ENCODE measurements around the gene GRPEL1. TPM values are rescaled to one million over a fixed set of nuclear protein-coding genes. Genes with fewer than 3 reads are reported as not detected.

Gene GRPEL1
- total RNA-seq, 3 donors from 2014 or later (not counting 1 experiment from before 2014, with no cell fraction given): 20.1 to 37.8 (median 36.8) TPM

DNA sequence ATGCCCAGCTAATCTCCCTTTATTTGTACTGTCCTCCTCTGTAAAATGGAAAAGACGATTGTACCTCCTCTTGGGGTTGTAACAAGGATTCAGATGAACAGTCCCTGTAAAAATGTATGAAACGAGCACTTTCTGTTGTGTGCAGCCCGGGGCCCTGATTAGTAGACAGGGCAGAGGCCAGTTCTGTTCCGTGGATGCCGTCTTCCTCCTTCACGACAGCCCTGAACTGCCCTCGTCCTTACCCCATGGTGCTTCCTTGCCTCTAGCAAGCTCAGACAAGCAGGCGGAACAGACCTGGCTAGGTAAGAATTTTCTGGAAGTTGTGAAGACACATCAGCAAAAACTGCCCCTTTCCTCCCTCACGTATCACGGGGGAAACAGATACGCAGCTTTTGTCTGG lies 47.0 kb downstream of the GRPEL1 start:
- Mint-ChIP-seq H3K27me3 (ENCODE audit: low read depth in 2 of 2) (no peaks in the 10 kb centered on the region), H3K36me3 (no peaks in the 10 kb centered on the region), H3K9me3 (no peaks in the 10 kb centered on the region), H3K4me1 (peaks cover 0 to 7% of the 10 kb centered on the region in 2 donors), H3K27ac (peak overlapping the region in 1 of 2 donors; percentile 22), H3K4me3 (no peak overlapping the region)
- Histone ChIP-seq H3K36me3 (ENCODE audit: control insufficient read depth, insufficient read depth, low read length) (peaks cover 41% of the 10 kb centered on the region), H3K27ac (ENCODE audit: low read length) (no peak overlapping the region), H3K9me3 (ENCODE audit: control insufficient read depth, insufficient read depth, low read length) (no peaks in the 10 kb centered on the region), H3K4me1 (ENCODE audit: control insufficient read depth, insufficient read depth, low read length) (no peaks in the 10 kb centered on the region), H3K27me3 (ENCODE audit: control insufficient read depth, insufficient read depth, low read length) (no peaks in the 10 kb centered on the region), H3K4me3 (ENCODE audit: low read length) (no peak overlapping the region)
- DNase-seq (no peak), ATAC-seq (no peak)
- intact Hi-C loops (cut with micrococcal nuclease): no loop called here
- WGBS (ENCODE audit: insufficient coverage): 99% methylated on average over 11 of the region's 11 CpGs
- TF ChIP-seq CTCF (IDR thresholded peaks at IDR 0.05): no peak

- Mint-ChIP-seq H3K27me3 (ENCODE audit: low read depth in 2 of 2) (no peaks in the 10 kb centered on the region), H3K4me1 (peaks cover 0 to 7% of the 10 kb centered on the region in 2 donors), H3K36me3 (no peaks in the 10 kb centered on the region), H3K27ac (no peak overlapping the region), H3K4me3 (no peak overlapping the region), H3K9me3 (no peaks in the 10 kb centered on the region)
- ATAC-seq (no peak), DNase-seq (no peak)
- Histone ChIP-seq H3K36me3 (ENCODE audit: control insufficient read depth, insufficient read depth, low read length) (peaks cover 43% of the 10 kb centered on the region), H3K27ac (ENCODE audit: low read length) (no peak overlapping the region), H3K27me3 (ENCODE audit: control insufficient read depth, insufficient read depth, low read length) (no peaks in the 10 kb centered on the region), H3K4me1 (ENCODE audit: control insufficient read depth, insufficient read depth, low read length) (no peaks in the 10 kb centered on the region), H3K9me3 (ENCODE audit: control insufficient read depth, insufficient read depth, low read length) (no peaks in the 10 kb centered on the region), H3K4me3 (ENCODE audit: low read length) (no peak overlapping the region)
- intact Hi-C loops (cut with micrococcal nuclease): no loop called here
- no peak for TF ChIP-seq CTCF (IDR thresholded peaks at IDR 0.05)
- WGBS (ENCODE audit: insufficient coverage): 97% methylated on average over 2 of the region's 2 CpGs
Observed at GRCh38 chr4:7020290-7020689, 47.6 kb downstream of the GRPEL1 start.

- no peak for ATAC-seq
- peaks cover 0 to 12% of the 10 kb centered on the region in 2 donors for H3K4me1 Mint-ChIP-seq
- peaks cover 9% of the 10 kb centered on the region for H3K36me3 Mint-ChIP-seq
- Histone ChIP-seq H3K9me3 (ENCODE audit: control insufficient read depth, insufficient read depth, low read length) (no peaks in the 10 kb centered on the region), H3K36me3 (ENCODE audit: control insufficient read depth, insufficient read depth, low read length) (peaks cover 43% of the 10 kb centered on the region), H3K4me3 (ENCODE audit: low read length) (no peak overlapping the region), H3K27me3 (ENCODE audit: control insufficient read depth, insufficient read depth, low read length) (no peaks in the 10 kb centered on the region), H3K27ac (ENCODE audit: low read length) (no peak overlapping the region), H3K4me1 (ENCODE audit: control insufficient read depth, insufficient read depth, low read length) (no peaks in the 10 kb centered on the region)
- H3K9me3 Mint-ChIP-seq: no peaks in the 10 kb centered on the region
- WGBS (ENCODE audit: insufficient coverage): 98% methylated on average over 9 of the region's 10 CpGs
- DNase-seq: no peak
- H3K4me3 Mint-ChIP-seq: no peak overlapping the region
- no peaks in the 10 kb centered on the region for H3K27me3 Mint-ChIP-seq (ENCODE audit: low read depth in 2 of 2)
- no peak for TF ChIP-seq CTCF (IDR thresholded peaks at IDR 0.05)
- no peak overlapping the region for H3K27ac Mint-ChIP-seq
- intact Hi-C loops (cut with micrococcal nuclease): no loop called here
Observed at GRCh38 chr4:7019367-7019766, 48.5 kb downstream of the GRPEL1 start.

GRCh38 chr4:7018281-7018680 lies 49.6 kb downstream of the GRPEL1 start:
- intact Hi-C loops (cut with micrococcal nuclease): no loop called here
- Histone ChIP-seq H3K4me1 (ENCODE audit: control insufficient read depth, insufficient read depth, low read length) (no peaks in the 10 kb centered on the region), H3K9me3 (ENCODE audit: control insufficient read depth, insufficient read depth, low read length) (no peaks in the 10 kb centered on the region), H3K36me3 (ENCODE audit: control insufficient read depth, insufficient read depth, low read length) (peaks cover 48% of the 10 kb centered on the region), H3K4me3 (ENCODE audit: low read length) (no peak overlapping the region), H3K27ac (ENCODE audit: low read length) (no peak overlapping the region), H3K27me3 (ENCODE audit: control insufficient read depth, insufficient read depth, low read length) (no peaks in the 10 kb centered on the region)
- Mint-ChIP-seq H3K27me3 (ENCODE audit: low read depth in 2 of 2) (no peaks in the 10 kb centered on the region), H3K9me3 (no peaks in the 10 kb centered on the region), H3K4me3 (no peak overlapping the region), H3K4me1 (peaks cover 0 to 12% of the 10 kb centered on the region in 2 donors), H3K36me3 (peaks cover 10% of the 10 kb centered on the region), H3K27ac (no peak overlapping the region)
- TF ChIP-seq CTCF (IDR thresholded peaks at IDR 0.05): no peak
- no peak for ATAC-seq
- no peak for DNase-seq
- WGBS (ENCODE audit: insufficient coverage): 96% methylated on average over 9 of the region's 9 CpGs

Measured in natural killer cell (primary cell).